Measurements from ENCODE around the gene NETO1. TPM values are rescaled to one million over a fixed set of nuclear protein-coding genes. Genes with fewer than 3 reads are reported as not detected.

NETO1 gene
- total RNA-seq, 1 donor: not detected

DNA sequence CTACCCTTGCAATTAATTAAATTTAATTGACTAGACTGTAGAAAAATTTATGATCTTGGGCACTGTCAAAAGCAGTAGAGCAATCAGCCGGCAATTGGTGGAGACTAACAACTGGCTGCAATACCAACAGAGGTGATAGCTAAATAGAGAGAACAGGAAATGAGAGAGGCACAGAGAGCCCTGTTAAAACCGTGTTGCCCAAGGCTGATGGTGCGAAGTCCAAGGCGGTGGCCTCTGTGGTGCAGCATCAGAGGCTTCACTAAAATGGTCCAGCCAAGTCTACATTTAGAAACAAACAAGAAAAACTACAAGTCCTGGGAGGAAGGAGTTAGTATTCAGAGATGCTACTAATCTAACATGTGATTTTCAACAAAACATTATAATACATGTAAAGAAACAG lies 115.6 kb downstream of the NETO1 start:
- Histone ChIP-seq H3K36me3 (ENCODE audit: insufficient read depth, low read length) (no peaks in the 10 kb centered on the region), H3K79me2 (ENCODE audit: insufficient read depth, low read length) (no peaks in the 10 kb centered on the region), H2AFZ (ENCODE audit: low read length) (no peak overlapping the region), H3K4me3 (ENCODE audit: insufficient read depth, low read length) (no peak overlapping the region), H3K9me3 (ENCODE audit: low read depth, low read length) (no peaks in the 10 kb centered on the region), H3K4me2 (ENCODE audit: insufficient read depth, low read length) (no peak overlapping the region), H3K4me1 (ENCODE audit: insufficient read depth, low read length) (no peaks in the 10 kb centered on the region), H3K27me3 (ENCODE audit: insufficient read depth, low read length) (no peaks in the 10 kb centered on the region), H4K20me1 (ENCODE audit: insufficient read depth, low read length) (no peaks in the 10 kb centered on the region), H3K27ac (ENCODE audit: low read depth, low read length) (no peak overlapping the region)
- DNase-seq (ENCODE audit: insufficient read length, low spot score, missing footprints): no peak
- TF ChIP-seq, protein P1, sequence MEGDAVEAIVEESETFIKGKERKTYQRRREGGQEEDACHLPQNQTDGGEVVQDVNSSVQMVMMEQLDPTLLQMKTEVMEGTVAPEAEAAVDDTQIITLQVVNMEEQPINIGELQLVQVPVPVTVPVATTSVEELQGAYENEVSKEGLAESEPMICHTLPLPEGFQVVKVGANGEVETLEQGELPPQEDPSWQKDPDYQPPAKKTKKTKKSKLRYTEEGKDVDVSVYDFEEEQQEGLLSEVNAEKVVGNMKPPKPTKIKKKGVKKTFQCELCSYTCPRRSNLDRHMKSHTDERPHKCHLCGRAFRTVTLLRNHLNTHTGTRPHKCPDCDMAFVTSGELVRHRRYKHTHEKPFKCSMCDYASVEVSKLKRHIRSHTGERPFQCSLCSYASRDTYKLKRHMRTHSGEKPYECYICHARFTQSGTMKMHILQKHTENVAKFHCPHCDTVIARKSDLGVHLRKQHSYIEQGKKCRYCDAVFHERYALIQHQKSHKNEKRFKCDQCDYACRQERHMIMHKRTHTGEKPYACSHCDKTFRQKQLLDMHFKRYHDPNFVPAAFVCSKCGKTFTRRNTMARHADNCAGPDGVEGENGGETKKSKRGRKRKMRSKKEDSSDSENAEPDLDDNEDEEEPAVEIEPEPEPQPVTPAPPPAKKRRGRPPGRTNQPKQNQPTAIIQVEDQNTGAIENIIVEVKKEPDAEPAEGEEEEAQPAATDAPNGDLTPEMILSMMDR (IDR thresholded peaks at IDR 0.05; ENCODE audit: extremely low read depth, low read depth, low read length): no peak

DNA sequence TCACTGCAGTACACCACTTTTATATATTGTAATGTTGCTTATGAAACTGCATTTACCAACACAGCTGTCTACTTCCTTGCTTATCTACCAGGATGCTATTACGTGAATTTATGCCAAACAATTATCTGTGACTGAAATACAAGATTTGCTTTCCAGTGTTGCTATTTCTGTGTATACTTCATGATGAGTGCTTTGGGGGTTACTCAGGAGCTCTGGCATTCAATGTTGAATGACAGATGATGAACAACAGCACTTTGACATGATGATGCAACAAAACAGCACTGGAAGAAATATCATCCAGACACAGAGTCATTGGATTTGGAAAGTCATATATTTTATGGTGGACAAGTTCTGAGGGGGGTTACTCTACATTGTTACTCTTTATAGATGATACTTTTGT lies 125.8 kb downstream of the NETO1 start:
- H3K27ac ChIP-seq (ENCODE audit: low read depth, low read length): no peak overlapping the region
- no peak overlapping the region for H2AFZ ChIP-seq (ENCODE audit: low read length)
- no peak overlapping the region for H3K4me3 ChIP-seq (ENCODE audit: insufficient read depth, low read length)
- no peaks in the 10 kb centered on the region for H3K9me3 ChIP-seq (ENCODE audit: low read depth, low read length)
- no peaks in the 10 kb centered on the region for H3K36me3 ChIP-seq (ENCODE audit: insufficient read depth, low read length)
- H4K20me1 ChIP-seq (ENCODE audit: insufficient read depth, low read length): no peaks in the 10 kb centered on the region
- H3K79me2 ChIP-seq (ENCODE audit: insufficient read depth, low read length): no peaks in the 10 kb centered on the region
- TF ChIP-seq, protein P1 (IDR thresholded peaks at IDR 0.05; ENCODE audit: extremely low read depth, low read depth, low read length): no peak
- DNase-seq (ENCODE audit: insufficient read length, low spot score, missing footprints): no peak
- no peaks in the 10 kb centered on the region for H3K27me3 ChIP-seq (ENCODE audit: insufficient read depth, low read length)
- no peaks in the 10 kb centered on the region for H3K4me1 ChIP-seq (ENCODE audit: insufficient read depth, low read length)
- no peak overlapping the region for H3K4me2 ChIP-seq (ENCODE audit: insufficient read depth, low read length)

DNA sequence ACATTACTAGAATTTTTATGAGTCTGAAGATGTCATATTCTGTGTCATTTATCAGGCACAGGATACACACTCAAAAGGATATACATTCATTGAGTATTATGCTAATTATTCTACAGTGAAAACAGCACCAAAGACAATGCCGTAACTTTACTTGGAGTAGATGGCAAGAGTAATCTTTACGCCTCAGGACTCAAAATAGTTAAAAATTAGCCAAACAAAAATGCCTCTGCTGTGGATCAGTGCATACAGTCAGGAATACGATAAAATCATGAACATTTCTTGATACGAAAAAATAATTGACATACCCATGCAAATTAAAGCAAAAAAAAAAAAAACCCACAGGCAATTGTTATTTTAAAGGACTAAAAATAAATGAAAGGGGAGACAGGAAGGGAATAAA lies 129.7 kb downstream of the NETO1 start:
- Histone ChIP-seq H3K9me3 (ENCODE audit: low read depth, low read length) (no peaks in the 10 kb centered on the region), H3K4me3 (ENCODE audit: insufficient read depth, low read length) (no peak overlapping the region), H3K27ac (ENCODE audit: low read depth, low read length) (no peak overlapping the region), H3K36me3 (ENCODE audit: insufficient read depth, low read length) (no peaks in the 10 kb centered on the region), H4K20me1 (ENCODE audit: insufficient read depth, low read length) (no peaks in the 10 kb centered on the region), H3K27me3 (ENCODE audit: insufficient read depth, low read length) (no peaks in the 10 kb centered on the region), H3K4me1 (ENCODE audit: insufficient read depth, low read length) (no peaks in the 10 kb centered on the region), H3K4me2 (ENCODE audit: insufficient read depth, low read length) (no peak overlapping the region), H3K79me2 (ENCODE audit: insufficient read depth, low read length) (no peaks in the 10 kb centered on the region), H2AFZ (ENCODE audit: low read length) (no peak overlapping the region)
- no peak for DNase-seq (ENCODE audit: insufficient read length, low spot score, missing footprints)
- TF ChIP-seq, protein P1 (IDR thresholded peaks at IDR 0.05; ENCODE audit: extremely low read depth, low read depth, low read length): no peak

DNA sequence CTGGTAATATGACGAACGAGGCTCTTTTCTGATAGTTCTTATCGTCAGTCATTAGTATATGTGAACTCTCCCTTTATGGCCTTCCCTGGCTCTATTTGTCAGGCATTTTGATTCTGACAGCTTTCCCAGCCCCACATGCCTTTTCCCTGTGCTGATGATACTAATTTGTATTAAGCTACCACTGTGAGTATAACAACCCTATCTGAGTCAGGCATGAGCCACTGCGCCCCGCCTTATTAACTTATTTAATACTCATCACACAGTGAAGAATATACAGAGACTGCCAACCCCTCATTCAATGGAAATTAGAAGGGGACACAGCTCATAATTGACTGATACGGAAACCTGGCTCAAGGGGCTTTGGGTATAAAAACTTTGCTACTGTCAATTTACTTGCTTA lies 140.0 kb downstream of the NETO1 start:
- Histone ChIP-seq H3K27ac (ENCODE audit: low read depth, low read length) (no peak overlapping the region), H3K4me1 (ENCODE audit: insufficient read depth, low read length) (no peaks in the 10 kb centered on the region), H3K27me3 (ENCODE audit: insufficient read depth, low read length) (no peaks in the 10 kb centered on the region), H3K4me2 (ENCODE audit: insufficient read depth, low read length) (no peak overlapping the region), H3K9me3 (ENCODE audit: low read depth, low read length) (peaks cover 3% of the 10 kb centered on the region), H4K20me1 (ENCODE audit: insufficient read depth, low read length) (no peaks in the 10 kb centered on the region), H3K4me3 (ENCODE audit: insufficient read depth, low read length) (no peak overlapping the region), H3K79me2 (ENCODE audit: insufficient read depth, low read length) (no peaks in the 10 kb centered on the region), H2AFZ (ENCODE audit: low read length) (no peak overlapping the region), H3K36me3 (ENCODE audit: insufficient read depth, low read length) (no peaks in the 10 kb centered on the region)
- no peak for DNase-seq (ENCODE audit: insufficient read length, low spot score, missing footprints)
- TF ChIP-seq, protein P1 (IDR thresholded peaks at IDR 0.05; ENCODE audit: extremely low read depth, low read depth, low read length): no peak

Measured in osteoblast (primary cell).